H1 (cell line): Measurements from ENCODE around the gene CASKIN2. TPM values are rescaled to one million over a fixed set of nuclear protein-coding genes. Genes with fewer than 3 reads are reported as not detected.

ENCODE experiments used
- CTCF ChIA-PET: fragments of 300-600 bp; sonication (Branson Sonifier 250); formaldehyde crosslinking; loops from one replicate; lab custom pipeline; 2021; ENCODE audit not compliant: partially characterized antibody; lab: Charles Lee
- POLR2A ChIA-PET: fragments of 300-600 bp; sonication (Branson Sonifier 250); formaldehyde crosslinking; loops from one replicate; lab custom pipeline; 2021; ENCODE audit warnings: inconsistent platforms; ENCODE audit not compliant: partially characterized antibody; lab: Charles Lee
- DNase-seq, 2 experiments: peaks; one replicate each; pipeline versions ENCODE4 v3.0.0 to v3.0.0-alpha.2; 2010 to 2022; ENCODE audit warnings: low spot score in 2 of 2, low read depth in 1 of 2, mixed read lengths in 1 of 2
- FAIRE-seq: peaks from 2 replicates; lab custom pipeline; 2011; peaks lifted over from hg19 to GRCh38; lab: Jason Lieb, UNC
- H2AFZ ChIP-seq: 2 replicates; pipeline ENCODE4 v1.8.1; 2012; ENCODE audit warnings: low read length, inconsistent platforms
- H2AK5ac ChIP-seq: 2 replicates; pipeline ENCODE4 v1.6.1; 2013; ENCODE audit warnings: low read depth, low read length
- H2BK120ac ChIP-seq: replicated peaks from 2 replicates; pipeline ENCODE3; 2013; ENCODE audit warnings: low read depth, low read length, inconsistent platforms
- H2BK12ac ChIP-seq: 2 replicates; pipeline ENCODE4 v1.6.1; 2013; ENCODE audit warnings: low read depth, low read length
- H2BK15ac ChIP-seq: 2 replicates; pipeline ENCODE4 v1.6.1; 2013; ENCODE audit warnings: low read length
- H2BK20ac ChIP-seq: 2 replicates; pipeline ENCODE4 v1.6.1; 2013; ENCODE audit warnings: low read length
- H2BK5ac ChIP-seq: 2 replicates; pipeline ENCODE4 v1.6.1; 2013; ENCODE audit warnings: low read depth, low read length
- H3K14ac ChIP-seq: 2 replicates; pipeline ENCODE4 v1.6.1; 2013; ENCODE audit warnings: inconsistent platforms; ENCODE audit not compliant: insufficient read length
- H3K18ac ChIP-seq: 2 replicates; pipeline ENCODE4 v1.6.1; 2013; ENCODE audit warnings: low read length; ENCODE audit errors: extremely low read depth
- H3K23ac ChIP-seq: 2 replicates; pipeline ENCODE4 v1.6.1; 2013; ENCODE audit warnings: inconsistent platforms; ENCODE audit not compliant: insufficient read length
- H3K23me2 ChIP-seq: 2 replicates; pipeline ENCODE4 v1.6.1; 2013; ENCODE audit warnings: low read depth, low read length
- H3K27ac ChIP-seq: 2 replicates; pipeline ENCODE4 v1.6.1; 2011; ENCODE audit warnings: low read depth, low read length, inconsistent platforms
- H3K27me3 ChIP-seq, 4 experiments: replicated peaks in 1 of 4; 1 replicate in 1 of 4; 2 replicates in 3 of 4; pipeline versions ENCODE4 v1.6.1 to v1.8.1; 2011 to 2013; ENCODE audit warnings: low read length in 3 of 4, mild to moderate bottlenecking in 3 of 4, inconsistent platforms in 2 of 4, mixed read lengths in 2 of 4, moderate library complexity in 1 of 4; ENCODE audit not compliant: control insufficient read depth in 3 of 4, insufficient read depth in 3 of 4; ENCODE audit errors: extremely low read depth in 1 of 4
- H3K36me3 ChIP-seq, 4 experiments: 2 replicates each; pipeline versions ENCODE4 v1.6.1 to v1.8.1; 2011 to 2013; ENCODE audit warnings: mild to moderate bottlenecking in 4 of 4, low read length in 3 of 4, moderate library complexity in 2 of 4, control low read depth in 1 of 4, inconsistent platforms in 1 of 4; ENCODE audit not compliant: insufficient read depth in 4 of 4, control insufficient read depth in 2 of 4
- H3K4ac ChIP-seq: replicated peaks from 2 replicates; pipeline ENCODE3; 2013; ENCODE audit warnings: low read length, low read depth, mixed read lengths, inconsistent platforms; ENCODE audit not compliant: insufficient read length
- H3K4me1 ChIP-seq, 4 experiments: replicated peaks in 1 of 4; 1 replicate in 1 of 4; 2 replicates in 3 of 4; pipeline versions ENCODE4 v1.6.1 to v1.8.1; 2011 to 2013; ENCODE audit warnings: low read length in 3 of 4, inconsistent platforms in 2 of 4, mixed read lengths in 1 of 4; ENCODE audit not compliant: insufficient read depth in 4 of 4, control insufficient read depth in 3 of 4
- H3K4me2 ChIP-seq, 2 experiments: 2 replicates each; pipeline versions ENCODE4 v1.6.1 to v1.8.1; 2011 to 2013; ENCODE audit warnings: low read depth in 2 of 2, low read length in 2 of 2, control low read depth in 1 of 2, inconsistent platforms in 1 of 2, mild to moderate bottlenecking in 1 of 2; ENCODE audit not compliant: insufficient read depth in 1 of 2
- H3K4me3 ChIP-seq, 4 experiments: fragments of 200-600, 300-600 bp in 1 of 4; sonication (generic), shearing (Covaris generic), sonication (Bioruptor Twin) in 1 of 4; 2 replicates each; pipeline versions ENCODE4 v1.5.1 to v1.8.1; 2011 to 2016; ENCODE audit warnings: low read length in 4 of 4, low read depth in 3 of 4, control low read depth in 2 of 4, inconsistent platforms in 2 of 4, mild to moderate bottlenecking in 2 of 4, mixed read lengths in 1 of 4, moderate library complexity in 1 of 4; ENCODE audit not compliant: insufficient read depth in 2 of 4; ENCODE audit errors: extremely low read depth in 1 of 4
- H3K56ac ChIP-seq: replicated peaks from 2 replicates; pipeline ENCODE3; 2013; ENCODE audit warnings: low read depth, mild to moderate bottlenecking, mixed read lengths, low read length, inconsistent platforms; ENCODE audit not compliant: insufficient read length
- H3K79me1 ChIP-seq: 2 replicates; pipeline ENCODE4 v1.6.1; 2013; ENCODE audit warnings: low read depth, low read length, control low read depth
- H3K79me2 ChIP-seq, 2 experiments: 2 replicates each; pipeline versions ENCODE4 v1.6.1 to v1.8.1; 2012 to 2013; ENCODE audit warnings: low read length in 2 of 2, mild to moderate bottlenecking in 2 of 2, inconsistent platforms in 1 of 2; ENCODE audit not compliant: insufficient read depth in 2 of 2, control insufficient read depth in 1 of 2
- H3K9ac ChIP-seq, 4 experiments: replicated peaks in 1 of 4; 1 replicate in 1 of 4; 2 replicates in 3 of 4; pipeline versions ENCODE4 v1.6.1 to v1.8.1; 2011 to 2013; ENCODE audit warnings: low read depth in 3 of 4, low read length in 3 of 4, control low read depth in 2 of 4, mild to moderate bottlenecking in 2 of 4, moderate library complexity in 2 of 4, inconsistent platforms in 1 of 4; ENCODE audit errors: extremely low read depth in 1 of 4
- H3K9me3 ChIP-seq, 2 experiments: 2 replicates each; pipeline versions ENCODE4 v1.6.1 to v1.8.1; 2012 to 2013; ENCODE audit warnings: mild to moderate bottlenecking in 2 of 2, moderate library complexity in 2 of 2, control low read depth in 1 of 2, inconsistent platforms in 1 of 2, low read depth in 1 of 2, low read length in 1 of 2, mixed read lengths in 1 of 2; ENCODE audit not compliant: insufficient read depth in 2 of 2
- H4K20me1 ChIP-seq, 2 experiments: replicated peaks in 1 of 2; 2 replicates each; pipeline versions ENCODE3 to v1.8.1; 2011 to 2013; ENCODE audit warnings: inconsistent platforms in 2 of 2, low read length in 2 of 2, mild to moderate bottlenecking in 1 of 2; ENCODE audit not compliant: insufficient read depth in 2 of 2, control insufficient read depth in 1 of 2
- H4K5ac ChIP-seq: 2 replicates; pipeline ENCODE4 v1.6.1; 2013; ENCODE audit warnings: low read length, low read depth, mixed read lengths, inconsistent platforms; ENCODE audit not compliant: insufficient read length
- H4K8ac ChIP-seq: 2 replicates; pipeline ENCODE4 v1.8.0; 2013; ENCODE audit warnings: mild to moderate bottlenecking, moderate library complexity, low read length, inconsistent platforms; ENCODE audit not compliant: insufficient read depth; ENCODE audit errors: extremely low read depth
- H4K91ac ChIP-seq: replicated peaks from 2 replicates; pipeline ENCODE3; 2013; ENCODE audit warnings: low read length, mixed read lengths, inconsistent platforms; ENCODE audit not compliant: insufficient read length
- BACH1 ChIP-seq: IDR thresholded peaks from 2 replicates; pipeline ENCODE4 v1.6.1; 2012; ENCODE audit warnings: low read length, improper control_type of control experiment
- WGBS, 2 experiments: shearing (Covaris generic) in 1 of 2; methylation state at CpG; one replicate each; pipeline versions ENCODE4 v1.1.6 to v1.1.7; 2013 to 2015; ENCODE audit warnings: low lambda C conversion rate in 2 of 2, mixed read lengths in 2 of 2, inconsistent platforms in 1 of 2, low coverage in 1 of 2, missing lambda C conversion rate in 1 of 2; ENCODE audit not compliant: insufficient replicate concordance in 2 of 2, insufficient coverage in 1 of 2, insufficient read length in 1 of 2; ENCODE audit errors: extremely low coverage in 1 of 2, missing lambda C conversion rate in 1 of 2; 5-methylcytosine and 5-hydroxymethylcytosine counted together
- polyA plus RNA-seq, 7 experiments: library from polyadenylated mRNA; depleted of rRNA in 3 of 7; stranded (reverse) in 5 of 7; unstranded in 2 of 7; fragments of >200 nt in 5 of 7; fragments of 200-250 nt in 2 of 7; gene quantifications; 1 replicate in 5 of 7; 2 replicates in 1 of 7; 4 replicates in 1 of 7; pipeline versions ENCODE4 v1.2.1 to v1.2.3, GENCODE V29; 2011 to 2013; ENCODE audit warnings: missing spikeins in 2 of 7, mixed read lengths in 2 of 7
- total RNA-seq: library from RNA; stranded (reverse); fragmentation: NEBNext Ultra II Directional; extraction: Animal tissue kit (Norgen Biotek cat#: 25700); gene quantifications from 2 replicates; pipeline ENCODE4 v1.2.1, GENCODE V29; 2021
- TF ChIP-seq, protein P1 (sequence below): IDR thresholded peaks from 2 replicates; pipeline ENCODE4 v1.6.1; 2012; ENCODE audit warnings: inconsistent platforms

CASKIN2 gene
- total and polyA plus RNA-seq, 2 of the 8 experiments (the other 6 are each of a cell fraction or from before 2014, with no cell fraction given), result 6.7 to 32.3 TPM

DNA sequence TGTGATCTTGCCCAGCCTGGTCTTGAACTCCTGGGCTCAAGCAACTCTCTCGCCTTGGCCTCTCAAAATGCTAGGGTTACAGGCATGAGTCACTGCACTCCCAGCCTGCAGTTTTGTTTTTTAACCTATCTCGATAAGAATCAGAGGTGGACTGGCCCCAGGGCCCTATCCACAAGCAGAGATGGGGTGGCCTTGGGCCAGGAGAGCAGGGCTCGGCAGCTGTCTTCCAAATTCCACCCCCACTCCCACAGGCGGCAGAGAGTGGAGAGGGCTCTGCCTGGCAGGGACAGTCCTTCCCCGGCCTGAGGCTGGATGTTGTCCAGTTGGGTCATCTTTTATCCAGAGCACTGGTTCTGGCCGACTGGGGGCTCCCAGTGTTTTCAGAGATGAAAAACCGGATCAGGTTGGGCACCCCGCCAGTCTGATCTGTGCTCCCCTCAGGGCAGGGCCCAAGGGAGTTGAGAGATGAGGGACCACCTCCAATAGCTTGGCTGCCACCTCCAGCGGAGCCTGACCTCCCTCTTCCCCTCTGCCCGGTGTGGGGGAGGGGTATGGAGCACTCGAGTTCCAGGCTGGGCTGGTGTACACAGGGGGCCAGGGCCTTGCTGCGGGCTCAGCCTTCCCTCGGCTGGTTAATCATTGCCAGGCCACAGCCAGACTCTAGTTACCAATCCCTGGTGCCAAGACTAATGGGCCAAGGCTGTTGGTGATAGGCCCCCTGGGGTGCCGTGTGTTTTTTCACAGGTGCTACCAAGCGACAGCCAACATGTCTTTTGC is 41.9 kb upstream of the CASKIN2 start:
- Histone ChIP-seq H2AFZ (no peak overlapping the region), H2BK12ac (no peak overlapping the region), H3K4me2 (no peak overlapping the region), H3K4me3 (no peak overlapping the region), H4K91ac (no peak overlapping the region), H2AK5ac (no peak overlapping the region), H2BK120ac (no peak overlapping the region), H4K5ac (no peak overlapping the region), H3K4ac (no peak overlapping the region), H2BK20ac (no peak overlapping the region), H4K20me1 (peaks cover 0 to 7% of the 10 kb centered on the region in 2 experiments), H3K4me1 (peaks cover 0 to 17% (median 5%) of the 10 kb centered on the region in 4 experiments; a peak in 4 of 7 replicates), H2BK5ac (peak overlapping the region; percentile 52), H4K8ac (peak overlapping the region; percentile 31; the same call in 1 of the 2 replicates), H3K56ac (no peak overlapping the region), H2BK15ac (no peak overlapping the region), H3K9me3 (no peaks in the 10 kb centered on the region), H3K27me3 (no peaks in the 10 kb centered on the region), H3K23ac (no peak overlapping the region), H3K18ac (no peak overlapping the region), H3K27ac (no peak overlapping the region), H3K23me2 (no peaks in the 10 kb centered on the region), H3K79me1 (no peaks in the 10 kb centered on the region), H3K9ac (no peak overlapping the region), H3K36me3 (no peaks in the 10 kb centered on the region), H3K79me2 (no peaks in the 10 kb centered on the region), H3K14ac (no peak overlapping the region)
- WGBS, 2 experiments, result 88% methylated on average over 14 of the region's 15 CpGs; no CpG with 5 or more reads in 1 of the 2 experiments
- no peak for TF ChIP-seq BACH1
- TF ChIP-seq, protein P1, sequence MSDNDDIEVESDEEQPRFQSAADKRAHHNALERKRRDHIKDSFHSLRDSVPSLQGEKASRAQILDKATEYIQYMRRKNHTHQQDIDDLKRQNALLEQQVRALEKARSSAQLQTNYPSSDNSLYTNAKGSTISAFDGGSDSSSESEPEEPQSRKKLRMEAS, result no peak
- DNase-seq, result no peak
- no peak for FAIRE-seq
- POLR2A ChIA-PET, result interaction anchor here (1.2 to 1.5 kb wide), 2 partner anchors 32 to 41 kb away, joined by 3 to 4 read pairs; partner anchors contain the start of genes LLGL2 and TSEN54
- CTCF ChIA-PET, result interaction anchor here (0.8 to 1.4 kb wide), 4 partner anchors 33 to 53 kb away, joined by 3 to 4 read pairs (median 3); partner anchors contain the start of gene TSEN54
